Muscle of leg (tissue), 11 donors: Measurements from ENCODE around the gene MTFP1. TPM values are rescaled to one million over a fixed set of nuclear protein-coding genes. Genes with fewer than 3 reads are reported as not detected.
A peak's percentile ranks its signal among the peaks of the same experiment; 100 is the strongest.
"Not testable (repeated sequence)": the region's sequence is repeated elsewhere in the genome, so short reads cannot be mapped to it uniquely, and the experiment has no call there.

Source experiments
- DNase-seq: peaks from one replicate; pipeline ENCODE4 v3.0.0; 2013
- H3K27ac ChIP-seq: one replicate; pipeline ENCODE4 v1.5.1; 2013; ENCODE audit warnings: mild to moderate bottlenecking, low read length, control low read depth
- H3K27me3 ChIP-seq: one replicate; pipeline ENCODE4 v1.6.1; 2013; ENCODE audit warnings: low read length; ENCODE audit not compliant: control insufficient read depth, insufficient read depth
- H3K36me3 ChIP-seq: one replicate; pipeline ENCODE4 v1.6.1; 2013; ENCODE audit warnings: low read length; ENCODE audit not compliant: control insufficient read depth, insufficient read depth
- H3K4me1 ChIP-seq: one replicate; pipeline ENCODE4 v1.6.1; 2013; ENCODE audit warnings: low read length; ENCODE audit not compliant: control insufficient read depth, insufficient read depth
- H3K4me3 ChIP-seq: one replicate; pipeline ENCODE4 v1.5.1; 2013; ENCODE audit warnings: low read length, control low read depth
- H3K9me3 ChIP-seq: replicated peaks from 2 replicates; pipeline ENCODE4 v1.6.1; 2013; ENCODE audit warnings: low read depth, low read length; ENCODE audit not compliant: control insufficient read depth
- WGBS: methylation state at CpG from one replicate; pipeline ENCODE4 v1.1.5; 2013; ENCODE audit warnings: missing lambda C conversion rate; ENCODE audit not compliant: insufficient coverage; 5-methylcytosine and 5-hydroxymethylcytosine counted together
- polyA plus RNA-seq, 8 donors: library from polyadenylated mRNA; unstranded; fragments of 120-200 nt; gene quantifications; one replicate each; pipeline versions ENCODE4 v1.2.1 to v1.2.3, GENCODE V29; 2013; ENCODE audit warnings: inconsistent platforms in 1 of 8, low replicate concordance in 1 of 8; ENCODE audit not compliant: insufficient read length in 8 of 8, insufficient read depth in 1 of 8
- total RNA-seq: library from RNA; stranded (reverse); fragments of 120-200 nt; gene quantifications from one replicate; pipeline ENCODE4 v1.2.4, GENCODE V29; 2013

The MTFP1 gene
- total and polyA plus RNA-seq, 9 donors, result 7.1 to 10.4 (median 8.2) TPM

GRCh38 chr22:30451488-30451887 lies 25.9 kb downstream of the MTFP1 start:
- H3K4me1 ChIP-seq, H3K27ac ChIP-seq, H3K36me3 ChIP-seq, H3K27me3 ChIP-seq, DNase-seq, H3K9me3 ChIP-seq, H3K4me3 ChIP-seq: not testable (repeated sequence)
- WGBS, result 58% methylated on average over 6 of the region's 9 CpGs

GRCh38 chr22:30452861-30453260 lies 27.3 kb downstream of the MTFP1 start:
- Histone ChIP-seq H3K27ac (no peak overlapping the region), H3K27me3 (peaks cover 2% of the 10 kb centered on the region), H3K4me1 (no peaks in the 10 kb centered on the region), H3K9me3 (no peaks in the 10 kb centered on the region), H3K36me3 (no peaks in the 10 kb centered on the region), H3K4me3 (no peak overlapping the region)
- DNase-seq, result no peak
- WGBS, result 93% methylated on average over 3 of the region's 6 CpGs

GRCh38 chr22:30453731-30454510 lies 28.4 kb downstream of the MTFP1 start:
- H3K36me3 ChIP-seq, result no peaks in the 10 kb centered on the region
- no peak overlapping the region for H3K4me3 ChIP-seq
- no peaks in the 10 kb centered on the region for H3K4me1 ChIP-seq
- DNase-seq, result no peak
- 46% methylated on average over 2 of the region's 6 CpGs for WGBS
- no peak overlapping the region for H3K27ac ChIP-seq
- H3K9me3 ChIP-seq, result no peaks in the 10 kb centered on the region
- peaks cover 2% of the 10 kb centered on the region for H3K27me3 ChIP-seq

- H3K4me3 ChIP-seq, result no peak overlapping the region
- H3K4me1 ChIP-seq, result no peaks in the 10 kb centered on the region
- H3K9me3 ChIP-seq, result no peaks in the 10 kb centered on the region
- peaks cover 2% of the 10 kb centered on the region for H3K27me3 ChIP-seq
- 83% methylated on average over 1 of the region's 8 CpGs for WGBS
- no peaks in the 10 kb centered on the region for H3K36me3 ChIP-seq
- no peak overlapping the region for H3K27ac ChIP-seq
- no peak for DNase-seq
Observed at GRCh38 chr22:30455075-30455840, 29.7 kb downstream of the MTFP1 start.

GRCh38 chr22:30457981-30458380 lies 32.4 kb downstream of the MTFP1 start:
- no peak overlapping the region for H3K27ac ChIP-seq
- no peaks in the 10 kb centered on the region for H3K36me3 ChIP-seq
- no peaks in the 10 kb centered on the region for H3K9me3 ChIP-seq
- H3K27me3 ChIP-seq, result peaks cover 2% of the 10 kb centered on the region
- no peak overlapping the region for H3K4me3 ChIP-seq
- 55% methylated on average over 5 of the region's 8 CpGs for WGBS
- no peaks in the 10 kb centered on the region for H3K4me1 ChIP-seq
- no peak for DNase-seq

GRCh38 chr22:30459181-30460052 lies 33.8 kb downstream of the MTFP1 start:
- Histone ChIP-seq H3K9me3 (no peaks in the 10 kb centered on the region), H3K27ac (no peak overlapping the region), H3K36me3 (no peaks in the 10 kb centered on the region), H3K4me1 (no peaks in the 10 kb centered on the region), H3K27me3 (peaks cover 2% of the 10 kb centered on the region), H3K4me3 (no peak overlapping the region)
- DNase-seq, result peak; percentile 23
- 52% methylated on average over 2 of the region's 4 CpGs for WGBS

GRCh38 chr22:30460147-30460546 lies 34.6 kb downstream of the MTFP1 start:
- Histone ChIP-seq H3K36me3 (no peaks in the 10 kb centered on the region), H3K4me1 (no peaks in the 10 kb centered on the region), H3K4me3 (no peak overlapping the region), H3K27me3 (peaks cover 2% of the 10 kb centered on the region), H3K27ac (no peak overlapping the region), H3K9me3 (no peaks in the 10 kb centered on the region)
- DNase-seq, result no peak
- WGBS, result 50% methylated on average over 1 of the region's 4 CpGs

- H3K4me1 ChIP-seq, H3K27me3 ChIP-seq, H3K9me3 ChIP-seq, H3K36me3 ChIP-seq, DNase-seq, H3K27ac ChIP-seq, H3K4me3 ChIP-seq: not testable (repeated sequence)
- 95% methylated on average over 4 of the region's 6 CpGs for WGBS
Observed at GRCh38 chr22:30460555-30460954, 35.0 kb downstream of the MTFP1 start.

- H3K9me3 ChIP-seq, result no peaks in the 10 kb centered on the region
- peaks cover 6% of the 10 kb centered on the region for H3K4me1 ChIP-seq
- 89% methylated on average over 2 of the region's 2 CpGs for WGBS
- H3K27ac ChIP-seq, result no peak overlapping the region
- no peak for DNase-seq
- no peak overlapping the region for H3K4me3 ChIP-seq
- H3K27me3 ChIP-seq, result peaks cover 2% of the 10 kb centered on the region
- no peaks in the 10 kb centered on the region for H3K36me3 ChIP-seq
Observed at GRCh38 chr22:30469165-30469564, 43.6 kb downstream of the MTFP1 start.

GRCh38 chr22:30470655-30471054 lies 45.1 kb downstream of the MTFP1 start:
- peaks cover 5% of the 10 kb centered on the region for H3K27me3 ChIP-seq

More at GRCh38 chr22:30470655-30471054, 45.1 kb downstream of the MTFP1 start:
- Histone ChIP-seq H3K4me1 (peaks cover 6% of the 10 kb centered on the region), H3K27ac (no peak overlapping the region), H3K9me3 (no peaks in the 10 kb centered on the region), H3K4me3 (no peak overlapping the region), H3K36me3 (no peaks in the 10 kb centered on the region)
- 90% methylated on average over 1 of the region's 2 CpGs for WGBS
- no peak for DNase-seq
